ENCODE measurements around the gene TMEM82.

DNA sequence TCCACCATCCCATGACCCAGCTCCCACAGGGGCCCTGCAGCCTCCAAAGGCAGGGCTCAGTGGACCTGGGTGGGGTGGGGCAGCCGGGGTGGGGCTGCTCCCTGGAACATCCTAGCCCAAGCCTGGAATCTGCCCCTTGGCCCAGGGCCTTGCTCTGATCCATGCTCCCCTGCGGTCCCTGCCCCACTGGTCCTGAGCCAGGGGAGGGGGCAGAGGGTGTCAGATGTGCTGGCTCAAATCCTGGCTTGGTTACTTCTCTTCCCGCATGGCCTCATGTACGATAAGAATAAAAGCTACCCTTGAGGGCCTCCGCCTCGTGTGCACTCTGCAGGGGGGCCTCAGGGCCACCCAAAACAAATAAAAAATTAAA is 5.4 kb upstream of the TMEM82 start:
- TF ChIP-seq, protein P1, sequence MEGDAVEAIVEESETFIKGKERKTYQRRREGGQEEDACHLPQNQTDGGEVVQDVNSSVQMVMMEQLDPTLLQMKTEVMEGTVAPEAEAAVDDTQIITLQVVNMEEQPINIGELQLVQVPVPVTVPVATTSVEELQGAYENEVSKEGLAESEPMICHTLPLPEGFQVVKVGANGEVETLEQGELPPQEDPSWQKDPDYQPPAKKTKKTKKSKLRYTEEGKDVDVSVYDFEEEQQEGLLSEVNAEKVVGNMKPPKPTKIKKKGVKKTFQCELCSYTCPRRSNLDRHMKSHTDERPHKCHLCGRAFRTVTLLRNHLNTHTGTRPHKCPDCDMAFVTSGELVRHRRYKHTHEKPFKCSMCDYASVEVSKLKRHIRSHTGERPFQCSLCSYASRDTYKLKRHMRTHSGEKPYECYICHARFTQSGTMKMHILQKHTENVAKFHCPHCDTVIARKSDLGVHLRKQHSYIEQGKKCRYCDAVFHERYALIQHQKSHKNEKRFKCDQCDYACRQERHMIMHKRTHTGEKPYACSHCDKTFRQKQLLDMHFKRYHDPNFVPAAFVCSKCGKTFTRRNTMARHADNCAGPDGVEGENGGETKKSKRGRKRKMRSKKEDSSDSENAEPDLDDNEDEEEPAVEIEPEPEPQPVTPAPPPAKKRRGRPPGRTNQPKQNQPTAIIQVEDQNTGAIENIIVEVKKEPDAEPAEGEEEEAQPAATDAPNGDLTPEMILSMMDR (IDR thresholded peaks at IDR 0.05), result no peak
- TF ChIP-seq POLR2A (IDR thresholded peaks at IDR 0.05), result no peak

All from Peyer's patch (tissue), 4 donors.